Heart left ventricle (tissue), 13 donors: ENCODE data around the gene C12orf56.

ENCODE experiments used
- CTCF ChIP-seq, 12 donors: fragments of 200-600 bp; sonication (generic) in 4 of 12; IDR thresholded peaks; one replicate each; pipeline versions ENCODE4 v1.5.0 to v1.8.0; 2018 to 2022; ENCODE audit warnings: antibody characterized with exemption in 12 of 12, mild to moderate bottlenecking in 5 of 12
- POLR2A ChIP-seq, 2 donors: fragments of 450-650 bp; IDR thresholded peaks; one replicate each; pipeline ENCODE4 v1.6.1; 2017; ENCODE audit warnings: antibody characterized with exemption in 2 of 2, mild to moderate bottlenecking in 2 of 2, moderate library complexity in 2 of 2
- donor health status: ischemic (EF 13 %, LVEDD 7.1; RV severe dilation, severe dysfunction).
- donor health status: DM: no; HTN: yes; CAD: no.
- donor health status: DM: no; HTN: no; CAD: no.
- donor health status: ischemic (EF 25% LVEDD 6.9; RV normal size, moderate dysfunction).
- donor health status: ischemic (EF 25% LVEDD 5.7; RV mildly dilated, moderate dysfunction).
- donor health status: ischemic (EF 35%, LVEDD 5.7; RV mildly dilated, moderate dysfunction).
- donor health status: nonischemic (EF 11% LVEDD 7.7; RV severe dilation, severe dysfunction).
- donor health status: DM: yes; HTN: yes; CAD: no.
- donor health status: PGD.
- donor health status: ischemic (EF 29% LVEDD 5.4; RV normal size, mild dysfunction).
- donor health status: nonischemic (EF 23%, LVEDD 6.1; RV moderate dilation, normal function).

GRCh38 chr12:64256166-64256800, 134.3 kb downstream of the C12orf56 start:
- TF ChIP-seq CTCF (IDR thresholded peaks at IDR 0.05) (peak; percentile 57 to 85 (median 74)), POLR2A (IDR thresholded peaks at IDR 0.05) (no peak)
